Measurements from ENCODE around the gene ZNF189. TPM values are rescaled to one million over a fixed set of nuclear protein-coding genes. Genes with fewer than 3 reads are reported as not detected.

The ZNF189 gene
- polyA plus RNA-seq, 2 of the 4 experiments (the other 2 are of a cell fraction): 8.8 to 13.9 TPM

DNA sequence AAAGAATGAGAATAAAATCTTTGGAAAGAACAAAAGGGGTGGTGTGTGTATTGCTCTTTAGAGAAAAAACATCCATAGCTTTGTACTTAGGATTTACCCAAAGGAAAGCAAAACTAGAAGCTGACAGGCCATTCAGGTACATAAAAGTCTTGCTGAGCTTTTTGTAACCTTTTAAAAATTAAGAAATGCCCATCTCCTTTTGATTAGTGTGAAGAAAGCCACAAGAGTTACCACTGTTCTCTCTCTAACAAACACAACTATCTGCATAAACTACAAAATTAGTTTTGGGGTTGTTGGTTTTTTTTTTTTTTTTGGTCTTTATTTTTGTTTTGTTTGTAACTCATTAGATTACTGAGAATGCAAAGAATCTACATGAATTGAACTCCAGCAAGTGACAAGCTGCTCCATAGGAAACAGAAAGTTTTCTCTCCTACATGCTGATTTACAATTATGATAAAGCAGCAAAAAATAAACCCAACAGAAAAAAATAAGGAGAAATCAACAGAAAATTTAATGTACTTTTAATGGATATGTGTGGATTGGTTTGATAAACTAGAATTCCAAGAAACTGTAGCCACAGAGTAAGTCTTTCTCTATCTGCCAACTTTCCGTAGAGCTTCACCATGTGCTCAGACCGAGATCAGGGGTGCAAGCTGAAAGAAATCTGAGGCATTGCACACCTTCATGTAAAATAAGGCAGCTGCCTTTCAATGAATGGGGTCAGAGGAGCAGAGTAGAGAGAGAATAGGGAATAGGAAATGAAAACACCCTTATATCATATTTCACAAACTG lies 26.1 kb upstream of the ZNF189 start:
- Histone ChIP-seq H3K27ac (peak overlapping the region; percentile 60 to 69), H3K9me3 (0 out of 3 replicates have a peak, but pooled peaks cover 3% of the 10 kb centered on the region), H3K4me1 (peaks cover 78% of the 10 kb centered on the region), H3K4me2 (peak overlapping the region; percentile 33; the same call in 2 of the 3 replicates), H3K4me3 (no peak overlapping the region)
- DNase-seq (ENCODE audit: low read depth in 1 of 2, low spot score in 1 of 2) (no peak), FAIRE-seq (no peak), ATAC-seq (no peak)
- ChIA-PET POLR2A (interaction anchor here (0.7 to 1.5 kb wide), 5 partner anchors 9 to 161 kb away, joined by 3 to 7 read pairs (median 5); partner anchors contain the start of genes MRPL50 and ZNF189), CTCF (interaction anchor here (0.6 to 3.1 kb wide), 7 partner anchors 9 to 254 kb away, joined by 3 to 15 read pairs (median 5); no protein-coding TSS in a partner anchor)
- TF ChIP-seq TFCP2L1 (CRISPR knock-in tag; IDR thresholded peaks at IDR 0.05) (no peak), ZC3H11A (IDR thresholded peaks at IDR 0.05) (no peak), FOSL2 (IDR thresholded peaks at IDR 0.05) (no peak), FOSL2 (CRISPR knock-in tag; IDR thresholded peaks at IDR 0.05) (no peak), HEYL (CRISPR knock-in tag; IDR thresholded peaks at IDR 0.05) (no peak), EHMT2 (IDR thresholded peaks at IDR 0.05; ENCODE audit: low read depth) (no peak), SREBF2 (IDR thresholded peaks at IDR 0.05) (no peak), MAZ (IDR thresholded peaks at IDR 0.05; ENCODE audit: borderline replicate concordance, low read depth, low read length) (no peak), RFX5 (IDR thresholded peaks at IDR 0.05) (no peak), CEBPB (IDR thresholded peaks at IDR 0.05) (no peak), ESRRA (IDR thresholded peaks at IDR 0.05; ENCODE audit: borderline replicate concordance, low read length) (no peak), HOXA7 (CRISPR knock-in tag; IDR thresholded peaks at IDR 0.05) (no peak), SMC3 (IDR thresholded peaks at IDR 0.05) (no peak), JUN (IDR thresholded peaks at IDR 0.05) (no peak)
- WGBS (ENCODE audit: missing lambda C conversion rate): 75% methylated on average over 2 of the region's 2 CpGs

DNA sequence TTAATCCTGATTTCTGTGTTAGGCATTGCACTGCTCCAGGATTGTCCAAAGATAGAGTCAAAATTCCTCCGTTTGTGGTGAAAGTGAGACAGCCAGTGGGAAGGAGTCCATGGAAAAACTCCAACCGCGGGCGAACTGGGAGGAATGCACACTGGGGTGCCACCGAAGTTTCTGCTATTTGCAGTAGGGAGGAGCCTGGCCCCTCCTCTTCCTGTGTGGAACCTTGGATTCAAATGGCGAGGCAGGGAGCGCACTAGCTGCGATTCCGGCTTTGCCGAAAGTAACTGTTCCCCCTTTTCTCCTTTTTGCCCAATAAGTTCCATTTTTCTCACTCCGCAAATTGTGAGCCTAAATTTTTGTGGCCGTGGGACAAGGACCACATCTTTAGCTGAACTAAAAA lies 23.1 kb upstream of the ZNF189 start:
- FAIRE-seq (no peak), ATAC-seq (no peak), DNase-seq (ENCODE audit: low read depth in 1 of 2, low spot score in 1 of 2) (no peak)
- ChIA-PET CTCF (interaction anchor here (2.3 kb wide), 2 partner anchors 13 to 64 kb away, joined by 9 to 22 read pairs; no protein-coding TSS in a partner anchor), POLR2A (interaction anchor here (1.6 kb wide), 1 partner anchor 23 kb away, joined by 8 read pairs; the partner anchor contains the start of genes MRPL50 and ZNF189)
- Histone ChIP-seq H3K9me3 (peaks cover 14% of the 10 kb centered on the region; the same call in 2 of the 3 replicates), H3K4me3 (no peak overlapping the region), H3K4me2 (peak overlapping the region; percentile 46; the same call in 2 of the 3 replicates), H3K4me1 (peaks cover 51% of the 10 kb centered on the region), H3K27ac (peak overlapping the region; percentile 69 to 90)
- 95% methylated on average over 12 of the region's 12 CpGs for WGBS (ENCODE audit: missing lambda C conversion rate)
- TF ChIP-seq NFE2L2 (conservative IDR thresholded peaks at IDR 0.05; ENCODE audit: low read length): no peak
- TF ChIP-seq CBX8 (IDR thresholded peaks at IDR 0.05): no peak
- TF ChIP-seq, protein P1, sequence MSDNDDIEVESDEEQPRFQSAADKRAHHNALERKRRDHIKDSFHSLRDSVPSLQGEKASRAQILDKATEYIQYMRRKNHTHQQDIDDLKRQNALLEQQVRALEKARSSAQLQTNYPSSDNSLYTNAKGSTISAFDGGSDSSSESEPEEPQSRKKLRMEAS (IDR thresholded peaks at IDR 0.05): no peak
- TF ChIP-seq, protein P2, sequence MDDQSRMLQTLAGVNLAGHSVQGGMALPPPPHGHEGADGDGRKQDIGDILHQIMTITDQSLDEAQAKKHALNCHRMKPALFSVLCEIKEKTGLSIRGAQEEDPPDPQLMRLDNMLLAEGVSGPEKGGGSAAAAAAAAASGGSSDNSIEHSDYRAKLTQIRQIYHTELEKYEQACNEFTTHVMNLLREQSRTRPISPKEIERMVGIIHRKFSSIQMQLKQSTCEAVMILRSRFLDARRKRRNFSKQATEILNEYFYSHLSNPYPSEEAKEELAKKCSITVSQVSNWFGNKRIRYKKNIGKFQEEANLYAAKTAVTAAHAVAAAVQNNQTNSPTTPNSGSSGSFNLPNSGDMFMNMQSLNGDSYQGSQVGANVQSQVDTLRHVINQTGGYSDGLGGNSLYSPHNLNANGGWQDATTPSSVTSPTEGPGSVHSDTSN (IDR thresholded peaks at IDR 0.05): no peak
- TF ChIP-seq EHMT2 (IDR thresholded peaks at IDR 0.05; ENCODE audit: low read depth): no peak
- no peak for TF ChIP-seq NPAS2 (CRISPR knock-in tag; IDR thresholded peaks at IDR 0.05; ENCODE audit: borderline replicate concordance)
- TF ChIP-seq MAZ (IDR thresholded peaks at IDR 0.05; ENCODE audit: borderline replicate concordance, low read depth, low read length): no peak
- no peak for TF ChIP-seq RARB (CRISPR knock-in tag; IDR thresholded peaks at IDR 0.05)
- TF ChIP-seq ZFP36 (IDR thresholded peaks at IDR 0.05; ENCODE audit: borderline replicate concordance, partially characterized antibody): no peak
- TF ChIP-seq HOXA7 (CRISPR knock-in tag; IDR thresholded peaks at IDR 0.05): no peak
- TF ChIP-seq RNF2 (IDR thresholded peaks at IDR 0.05; ENCODE audit: borderline replicate concordance, low read depth): no peak
- TF ChIP-seq CHD4 (IDR thresholded peaks at IDR 0.05; ENCODE audit: borderline replicate concordance): no peak
- TF ChIP-seq, protein P3, sequence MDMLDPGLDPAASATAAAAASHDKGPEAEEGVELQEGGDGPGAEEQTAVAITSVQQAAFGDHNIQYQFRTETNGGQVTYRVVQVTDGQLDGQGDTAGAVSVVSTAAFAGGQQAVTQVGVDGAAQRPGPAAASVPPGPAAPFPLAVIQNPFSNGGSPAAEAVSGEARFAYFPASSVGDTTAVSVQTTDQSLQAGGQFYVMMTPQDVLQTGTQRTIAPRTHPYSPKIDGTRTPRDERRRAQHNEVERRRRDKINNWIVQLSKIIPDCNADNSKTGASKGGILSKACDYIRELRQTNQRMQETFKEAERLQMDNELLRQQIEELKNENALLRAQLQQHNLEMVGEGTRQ (IDR thresholded peaks at IDR 0.05): no peak
- TF ChIP-seq KDM1A (IDR thresholded peaks at IDR 0.05; ENCODE audit: low read depth): no peak
- TF ChIP-seq JUN (IDR thresholded peaks at IDR 0.05): no peak

Data from A549 (cell line).